Stomach (tissue), 9 donors: Measurements from ENCODE around the gene ZNF841. TPM values are rescaled to one million over a fixed set of nuclear protein-coding genes. Genes with fewer than 3 reads are reported as not detected.
"Not testable (repeated sequence)": the region's sequence is repeated elsewhere in the genome, so short reads cannot be mapped to it uniquely, and the experiment has no call there.

Experiments
- DNase-seq, 2 donors: peaks; one replicate each; pipeline versions ENCODE4 v3.0.0 to v3.0.0-alpha.2; 2013 to 2019
- H3K27ac ChIP-seq, 5 donors: fragments of 200-600 bp in 4 of 5; sonication (generic) in 4 of 5; one replicate each; pipeline ENCODE4 v1.5.1; 2013 to 2019; ENCODE audit warnings: mild to moderate bottlenecking in 1 of 5, moderate library complexity in 1 of 5
- H3K27me3 ChIP-seq, 3 donors: fragments of 200-600 bp; sonication (generic); one replicate each; pipeline ENCODE4 v1.5.1; 2017 to 2019; ENCODE audit warnings: mixed run types in 1 of 3
- H3K36me3 ChIP-seq, 4 donors: fragments of 200-600 bp; sonication (generic); 1 replicate in 3 of 4; 2 replicates in 1 of 4; pipeline ENCODE4 v1.5.1; 2016 to 2019
- H3K4me1 ChIP-seq, 4 donors: fragments of 200-600 bp; sonication (generic); one replicate each; pipeline ENCODE4 v1.5.1; 2016 to 2019
- H3K4me3 ChIP-seq, 4 donors: fragments of 200-600 bp; sonication (generic) in 3 of 4; one replicate each; pipeline ENCODE4 v1.5.1; 2016 to 2019; ENCODE audit warnings: mild to moderate bottlenecking in 1 of 4
- H3K9me3 ChIP-seq, 4 donors: fragments of 200-600 bp; sonication (generic); one replicate each; pipeline ENCODE4 v1.5.1; 2016 to 2019
- CTCF ChIP-seq, 7 experiments: fragments of 450-650 bp in 4 of 7; fragments of 200-600 bp in 3 of 7; sonication (generic) in 3 of 7; IDR thresholded peaks; one replicate each; pipeline ENCODE4 v1.5.1; 2016 to 2019; ENCODE audit warnings: antibody characterized with exemption in 7 of 7, control low read depth in 2 of 7, mild to moderate bottlenecking in 1 of 7
- EP300 ChIP-seq: sonication (generic); formaldehyde crosslinking; IDR thresholded peaks from one replicate; pipeline ENCODE4 v1.6.1; 2017; ENCODE audit warnings: antibody characterized with exemption
- POLR2A ChIP-seq, 4 donors: fragments of 450-650 bp; IDR thresholded peaks; one replicate each; pipeline ENCODE4 v1.6.1; 2016; ENCODE audit warnings: antibody characterized with exemption in 4 of 4, control low read depth in 2 of 4, mild to moderate bottlenecking in 1 of 4, moderate library complexity in 1 of 4
- POLR2AphosphoS5 ChIP-seq, 3 donors: sonication (generic); formaldehyde crosslinking; IDR thresholded peaks; one replicate each; pipeline ENCODE4 v1.6.1; 2016; ENCODE audit warnings: antibody characterized with exemption in 3 of 3
- WGBS, 5 donors: extraction: QIAGEN DNeasy Blood & Tissue Kit in 3 of 5; methylation state at CpG; one replicate each; pipeline versions ENCODE4 v1.1.5 to v1.1.7; 2013 to 2018; 5-methylcytosine and 5-hydroxymethylcytosine counted together
- intact Hi-C: fragments of 100-400 bp; cut with DNase I; formaldehyde crosslinking; loops from one replicate; pipeline ENCODE4 v1.15.1; 2023; ENCODE audit warnings: low total_unique reads
- polyA plus RNA-seq, 3 donors: library from polyadenylated mRNA; stranded (reverse); fragments of 200-250 nt; gene quantifications; one replicate each; pipeline ENCODE4 v1.2.3, GENCODE V29; 2013
- total RNA-seq, 5 donors: library from RNA; depleted of rRNA; stranded (reverse); fragments of >200 nt; gene quantifications; one replicate each; pipeline versions ENCODE4 v1.1.0 to v1.2.3, GENCODE V29; 2014 to 2016
- donor health status: healthy with polysubstance abuse.
- donor health status: Bipolar disorder and iron deficiency.
- donor health status: healthy.

ZNF841 gene
- total and polyA plus RNA-seq, 8 donors: 4.3 to 47.4 (median 10.9) TPM

GRCh38 chr19:52086481-52086880 is 9.1 kb downstream of the ZNF841 start:
- Histone ChIP-seq H3K36me3 (peaks cover 54 to 100% (median 100%) of the 10 kb centered on the region in 4 donors), H3K4me1 (peaks cover 0 to under 1% (median 0%) of the 10 kb centered on the region in 4 donors), H3K27ac (no peak overlapping the region), H3K27me3 (no peaks in the 10 kb centered on the region), H3K4me3 (no peak overlapping the region), H3K9me3 (peaks cover 0 to 82% (median 41%) of the 10 kb centered on the region in 4 donors)
- no peak for TF ChIP-seq POLR2A (IDR thresholded peaks at IDR 0.05)
- intact Hi-C loops: no loop called here
- no peak for DNase-seq

GRCh38 chr19:52070496-52070895 is 25.1 kb downstream of the ZNF841 start:
- intact Hi-C loops: no loop called here
- Histone ChIP-seq H3K4me3 (no peak overlapping the region), H3K36me3 (peaks cover 81 to 100% (median 100%) of the 10 kb centered on the region in 4 donors), H3K27ac (no peak overlapping the region), H3K4me1 (no peaks in the 10 kb centered on the region), H3K9me3 (peaks cover 54 to 100% (median 92%) of the 10 kb centered on the region in 4 donors), H3K27me3 (no peaks in the 10 kb centered on the region)
- DNase-seq: no peak
- no peak for TF ChIP-seq POLR2AphosphoS5 (IDR thresholded peaks at IDR 0.05)
- TF ChIP-seq CTCF (IDR thresholded peaks at IDR 0.05): no peak
- no peak for TF ChIP-seq EP300
- no peak for TF ChIP-seq POLR2A (IDR thresholded peaks at IDR 0.05)
- WGBS, 5 donors: 95 to 97% (median 96%) methylated on average over 5 of the region's 5 CpGs

- H3K9me3 ChIP-seq: peaks cover 61 to 100% (median 95%) of the 10 kb centered on the region in 4 donors
- H3K36me3 ChIP-seq: peaks cover 75 to 100% (median 99%) of the 10 kb centered on the region in 4 donors
- no peak for DNase-seq
- WGBS, 5 donors: 68 to 85% (median 77%) methylated on average over 2 of the region's 2 CpGs
- H3K27me3 ChIP-seq: no peaks in the 10 kb centered on the region
- intact Hi-C loops: no loop called here
- H3K4me1 ChIP-seq: no peaks in the 10 kb centered on the region
- H3K4me3 ChIP-seq: no peak overlapping the region
- no peak overlapping the region for H3K27ac ChIP-seq
- no peak for TF ChIP-seq POLR2A (IDR thresholded peaks at IDR 0.05)
- no peak for TF ChIP-seq EP300
- no peak for TF ChIP-seq CTCF (IDR thresholded peaks at IDR 0.05)
- no peak for TF ChIP-seq POLR2AphosphoS5 (IDR thresholded peaks at IDR 0.05)
These were observed 25.9 kb downstream of the ZNF841 start for GRCh38 chr19:52069653-52070052.

- DNase-seq: no peak
- Histone ChIP-seq H3K36me3 (peaks cover 56 to 100% (median 93%) of the 10 kb centered on the region in 4 donors), H3K9me3 (peaks cover 86 to 100% (median 95%) of the 10 kb centered on the region in 4 donors), H3K27ac (no peak overlapping the region), H3K4me3 (no peak overlapping the region), H3K4me1 (no peaks in the 10 kb centered on the region), H3K27me3 (no peaks in the 10 kb centered on the region)
- intact Hi-C loops: no loop called here
- no peak for TF ChIP-seq CTCF (IDR thresholded peaks at IDR 0.05)
- no peak for TF ChIP-seq EP300
- no peak for TF ChIP-seq POLR2AphosphoS5 (IDR thresholded peaks at IDR 0.05)
- no peak for TF ChIP-seq POLR2A (IDR thresholded peaks at IDR 0.05)
- 96 to 99% (median 97%) methylated on average over 6 of the region's 6 CpGs for WGBS, 5 donors
These were observed 29.2 kb downstream of the ZNF841 start for GRCh38 chr19:52066258-52066863.

- WGBS, 5 donors: 98% methylated on average over 6 of the region's 6 CpGs
- intact Hi-C loops: no loop called here
- no peak for DNase-seq
- H3K4me1 ChIP-seq: no peaks in the 10 kb centered on the region
- TF ChIP-seq POLR2A (IDR thresholded peaks at IDR 0.05): no peak
- no peak for TF ChIP-seq POLR2AphosphoS5 (IDR thresholded peaks at IDR 0.05)
- no peak for TF ChIP-seq CTCF (IDR thresholded peaks at IDR 0.05)
- TF ChIP-seq EP300: no peak
- H3K27me3 ChIP-seq: no peaks in the 10 kb centered on the region
- H3K36me3 ChIP-seq: peaks cover 46 to 99% (median 84%) of the 10 kb centered on the region in 4 donors
- H3K4me3 ChIP-seq: no peak overlapping the region
- H3K9me3 ChIP-seq: peaks cover 89 to 100% (median 95%) of the 10 kb centered on the region in 4 donors
- H3K27ac ChIP-seq: no peak overlapping the region
These were observed 30.2 kb downstream of the ZNF841 start for GRCh38 chr19:52065399-52065798.

- 94 to 99% (median 96%) methylated on average over 3 of the region's 3 CpGs for WGBS, 5 donors
- H3K9me3 ChIP-seq: peaks cover 20 to 100% (median 71%) of the 10 kb centered on the region in 4 donors
- H3K4me1 ChIP-seq, intact Hi-C loops, H3K27me3 ChIP-seq, H3K4me3 ChIP-seq, DNase-seq, H3K27ac ChIP-seq: not testable (repeated sequence)
- H3K36me3 ChIP-seq: peaks cover 0 to 34% (median 7%) of the 10 kb centered on the region in 4 donors
These were observed 39.1 kb downstream of the ZNF841 start for GRCh38 chr19:52056480-52056879.

GRCh38 chr19:52051736-52052135 is 43.8 kb downstream of the ZNF841 start:
- DNase-seq, H3K27me3 ChIP-seq, H3K4me3 ChIP-seq, intact Hi-C loops, H3K27ac ChIP-seq: not testable (repeated sequence)
- H3K9me3 ChIP-seq: peaks cover 10 to 69% (median 40%) of the 10 kb centered on the region in 4 donors
- 20 to 88% (median 50%) methylated on average over 1 of the region's 1 CpG for WGBS, 5 donors
- H3K4me1 ChIP-seq: peaks cover 0 to 21% (median 8%) of the 10 kb centered on the region in 4 donors
- peaks cover 2 to 15% (median 4%) of the 10 kb centered on the region in 4 donors for H3K36me3 ChIP-seq
